Neural progenitor cell (in vitro differentiated cells): ENCODE measurements around the gene MTTP.

Source experiments
- CTCF ChIP-seq: fragments of 200-600 bp; sonication (generic); IDR thresholded peaks from 2 replicates; pipeline ENCODE4 v1.5.1; 2017; ENCODE audit warnings: antibody characterized with exemption, mild to moderate bottlenecking
- EZH2phosphoT487 ChIP-seq: fragments of 200-600 bp; sonication (generic); IDR thresholded peaks from 2 replicates; pipeline ENCODE4 v1.6.1; 2017; ENCODE audit warnings: antibody characterized with exemption

- TF ChIP-seq CTCF, result no peak
- TF ChIP-seq EZH2phosphoT487, result no peak
Observed at GRCh38 chr4:99585516-99585915, 10.9 kb downstream of the MTTP start.
